Measurements from ENCODE around the gene LIPH.

- TF ChIP-seq, protein P1, sequence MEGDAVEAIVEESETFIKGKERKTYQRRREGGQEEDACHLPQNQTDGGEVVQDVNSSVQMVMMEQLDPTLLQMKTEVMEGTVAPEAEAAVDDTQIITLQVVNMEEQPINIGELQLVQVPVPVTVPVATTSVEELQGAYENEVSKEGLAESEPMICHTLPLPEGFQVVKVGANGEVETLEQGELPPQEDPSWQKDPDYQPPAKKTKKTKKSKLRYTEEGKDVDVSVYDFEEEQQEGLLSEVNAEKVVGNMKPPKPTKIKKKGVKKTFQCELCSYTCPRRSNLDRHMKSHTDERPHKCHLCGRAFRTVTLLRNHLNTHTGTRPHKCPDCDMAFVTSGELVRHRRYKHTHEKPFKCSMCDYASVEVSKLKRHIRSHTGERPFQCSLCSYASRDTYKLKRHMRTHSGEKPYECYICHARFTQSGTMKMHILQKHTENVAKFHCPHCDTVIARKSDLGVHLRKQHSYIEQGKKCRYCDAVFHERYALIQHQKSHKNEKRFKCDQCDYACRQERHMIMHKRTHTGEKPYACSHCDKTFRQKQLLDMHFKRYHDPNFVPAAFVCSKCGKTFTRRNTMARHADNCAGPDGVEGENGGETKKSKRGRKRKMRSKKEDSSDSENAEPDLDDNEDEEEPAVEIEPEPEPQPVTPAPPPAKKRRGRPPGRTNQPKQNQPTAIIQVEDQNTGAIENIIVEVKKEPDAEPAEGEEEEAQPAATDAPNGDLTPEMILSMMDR (IDR thresholded peaks at IDR 0.05): no peak
- TF ChIP-seq ZFX (IDR thresholded peaks at IDR 0.05; ENCODE audit: borderline replicate concordance): no peak
Observed at GRCh38 chr3:185504636-185505035, 47.8 kb downstream of the LIPH start.
